Tibial nerve (tissue), 3 donors: ENCODE measurements around the gene ITGA3.

Experiments
- CTCF ChIP-seq, 5 experiments: fragments of 200-600 bp in 3 of 5; fragments of 450-650 bp in 2 of 5; sonication (generic) in 3 of 5; IDR thresholded peaks; one replicate each; pipeline ENCODE4 v1.5.1; 2016 to 2019; ENCODE audit warnings: antibody characterized with exemption in 5 of 5, mild to moderate bottlenecking in 3 of 5, moderate library complexity in 2 of 5
- POLR2A ChIP-seq, 2 donors: fragments of 450-650 bp; IDR thresholded peaks; one replicate each; pipeline ENCODE4 v1.6.1; 2017; ENCODE audit warnings: antibody characterized with exemption in 2 of 2, mild to moderate bottlenecking in 2 of 2, moderate library complexity in 2 of 2

- no peak for TF ChIP-seq CTCF (IDR thresholded peaks at IDR 0.05)
- TF ChIP-seq POLR2A (IDR thresholded peaks at IDR 0.05): no peak
Measured at GRCh38 chr17:50096092-50096491, 40.2 kb downstream of the ITGA3 start.
